ENCODE results near the gene HEPN1.

HEPN1 gene

GRCh38 chr11:124891373-124891861 is 27.6 kb upstream of the HEPN1 start:
- TF ChIP-seq CTCF (conservative IDR thresholded peaks at IDR 0.05) = no peak
- no peak overlapping the region for H3K27ac ChIP-seq

GRCh38 chr11:124892146-124892545 is 26.9 kb upstream of the HEPN1 start:
- TF ChIP-seq CTCF (conservative IDR thresholded peaks at IDR 0.05) = no peak
- no peak overlapping the region for H3K27ac ChIP-seq

- H3K27ac ChIP-seq = no peak overlapping the region
- no peak for TF ChIP-seq CTCF (conservative IDR thresholded peaks at IDR 0.05)
Observed at GRCh38 chr11:124892750-124893454, 26.1 kb upstream of the HEPN1 start.

- H3K27ac ChIP-seq = no peak overlapping the region
Observed at GRCh38 chr11:124893781-124894401, 25.2 kb upstream of the HEPN1 start.

GRCh38 chr11:124894606-124895430 is 24.2 kb upstream of the HEPN1 start:
- no peak for TF ChIP-seq CTCF (conservative IDR thresholded peaks at IDR 0.05)
- no peak overlapping the region for H3K27ac ChIP-seq

More at GRCh38 chr11:124893781-124894401, 25.2 kb upstream of the HEPN1 start:
- TF ChIP-seq CTCF (conservative IDR thresholded peaks at IDR 0.05) = no peak

- TF ChIP-seq CTCF (conservative IDR thresholded peaks at IDR 0.05) = no peak
- H3K27ac ChIP-seq = no peak overlapping the region
Observed at GRCh38 chr11:124895471-124895971, 23.5 kb upstream of the HEPN1 start.

All from VCaP (cell line).